Left ventricle myocardium superior (tissue), 1 donor: ENCODE results near the gene LAMA1. TPM values are rescaled to one million over a fixed set of nuclear protein-coding genes. Genes with fewer than 3 reads are reported as not detected.
"Not testable (repeated sequence)": the region's sequence is repeated elsewhere in the genome, so short reads cannot be mapped to it uniquely, and the experiment has no call there.

Source experiments
- ATAC-seq: fragments of 200-7000 bp; cut with Tn5 transposase; one replicate; pipeline ENCODE4 v1.9.1; 2020; ENCODE audit warnings: mild to moderate bottlenecking, moderate library complexity
- DNase-seq: peaks from one replicate; pipeline ENCODE4 v3.0.0-alpha.2; 2020
- intact Hi-C: fragments of 100-400 bp; cut with micrococcal nuclease; formaldehyde crosslinking; loops from one replicate; pipeline ENCODE4 v1.11.0; 2022
- total RNA-seq: library from RNA; stranded (reverse); fragmentation: NEBNext Ultra II Directional; extraction: Animal tissue kit (Norgen Biotek cat#: 25700); gene quantifications from one replicate; pipeline ENCODE4 v1.2.1, GENCODE V29; 2021
- donor health status: DM: no; HTN: yes; CAD: no; lungs with severe emphysema.

LAMA1 gene
- total RNA-seq, 1 donor from 2014 or later: 0.17 TPM

- ATAC-seq (no peak), DNase-seq (no peak)
- intact Hi-C loops: no loop called here
Measured at GRCh38 chr18:6959110-6959509, 158.5 kb downstream of the LAMA1 start.

DNA sequence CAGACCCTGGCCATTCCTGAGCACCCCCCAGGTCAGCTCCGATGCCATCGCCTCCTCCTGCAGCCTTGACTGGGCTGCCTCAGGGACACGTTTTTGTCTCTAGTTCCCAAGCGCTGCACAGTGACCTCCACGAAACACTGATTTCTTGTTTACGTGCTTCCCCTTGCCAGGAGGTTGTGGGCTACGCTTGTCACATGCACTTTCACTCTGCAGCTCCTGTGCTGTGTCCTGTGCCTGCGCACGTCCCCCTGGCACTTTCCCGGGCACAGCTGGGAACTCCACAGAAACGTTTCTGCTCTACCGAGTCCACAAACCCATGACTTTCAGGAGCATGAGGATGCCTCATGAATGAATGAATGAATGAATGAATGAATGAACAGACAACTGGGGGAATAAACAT is 160.6 kb downstream of the LAMA1 start:
- intact Hi-C loops: no loop called here
- DNase-seq (no peak), ATAC-seq (no peak)

- DNase-seq (no peak), ATAC-seq (no peak)
- intact Hi-C loops: no loop called here
Measured at GRCh38 chr18:6956495-6956894, 161.1 kb downstream of the LAMA1 start.

GRCh38 chr18:6955304-6955703 is 162.3 kb downstream of the LAMA1 start:
- DNase-seq (no peak), ATAC-seq (no peak)
- intact Hi-C loops: no loop called here

DNA sequence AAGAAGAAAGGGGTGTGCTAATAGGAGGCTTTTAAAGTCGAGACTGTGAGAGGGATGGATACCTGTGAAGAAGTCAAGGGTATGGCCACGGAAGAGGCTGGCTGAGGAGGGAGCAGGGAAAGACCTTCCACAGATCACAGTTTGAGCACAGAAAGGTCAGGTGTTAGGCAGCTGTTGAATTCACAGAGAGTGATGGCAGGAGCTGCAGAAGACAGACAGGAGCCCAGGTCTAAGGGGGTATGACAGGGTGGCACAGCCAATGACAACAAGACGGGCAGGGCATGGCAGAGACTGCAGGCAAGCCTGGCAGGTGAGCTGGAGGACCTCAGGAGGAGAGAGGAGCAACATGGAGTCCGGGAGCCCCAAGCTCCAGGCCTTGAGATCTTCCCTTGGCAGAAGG is 163.1 kb downstream of the LAMA1 start:
- DNase-seq: no peak
- intact Hi-C loops: no loop called here
- no peak for ATAC-seq

GRCh38 chr18:6951336-6952090 is 166.1 kb downstream of the LAMA1 start:
- no peak for ATAC-seq
- intact Hi-C loops: no loop called here
- DNase-seq: no peak

DNA sequence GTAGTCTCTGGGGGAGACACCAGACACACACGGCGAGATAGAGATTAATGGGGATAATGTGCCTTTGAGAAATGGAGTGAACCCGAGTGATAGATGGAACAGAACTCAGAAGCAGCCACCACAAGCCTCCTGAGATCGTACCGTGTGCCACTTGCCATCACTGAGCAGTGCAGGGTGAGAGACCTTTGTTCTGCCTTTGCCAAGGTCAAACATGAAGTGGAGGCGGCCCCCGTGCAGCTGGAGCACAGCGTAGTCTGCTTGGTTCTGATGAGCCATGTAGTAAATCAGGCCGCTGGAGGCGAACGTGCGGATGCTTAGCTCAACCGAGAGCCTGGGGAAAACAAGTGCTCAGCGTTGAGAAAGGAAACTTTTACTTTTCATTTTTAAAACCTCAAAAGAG is 167.0 kb downstream of the LAMA1 start:
- intact Hi-C loops: no loop called here
- no peak for ATAC-seq
- no peak for DNase-seq

DNA sequence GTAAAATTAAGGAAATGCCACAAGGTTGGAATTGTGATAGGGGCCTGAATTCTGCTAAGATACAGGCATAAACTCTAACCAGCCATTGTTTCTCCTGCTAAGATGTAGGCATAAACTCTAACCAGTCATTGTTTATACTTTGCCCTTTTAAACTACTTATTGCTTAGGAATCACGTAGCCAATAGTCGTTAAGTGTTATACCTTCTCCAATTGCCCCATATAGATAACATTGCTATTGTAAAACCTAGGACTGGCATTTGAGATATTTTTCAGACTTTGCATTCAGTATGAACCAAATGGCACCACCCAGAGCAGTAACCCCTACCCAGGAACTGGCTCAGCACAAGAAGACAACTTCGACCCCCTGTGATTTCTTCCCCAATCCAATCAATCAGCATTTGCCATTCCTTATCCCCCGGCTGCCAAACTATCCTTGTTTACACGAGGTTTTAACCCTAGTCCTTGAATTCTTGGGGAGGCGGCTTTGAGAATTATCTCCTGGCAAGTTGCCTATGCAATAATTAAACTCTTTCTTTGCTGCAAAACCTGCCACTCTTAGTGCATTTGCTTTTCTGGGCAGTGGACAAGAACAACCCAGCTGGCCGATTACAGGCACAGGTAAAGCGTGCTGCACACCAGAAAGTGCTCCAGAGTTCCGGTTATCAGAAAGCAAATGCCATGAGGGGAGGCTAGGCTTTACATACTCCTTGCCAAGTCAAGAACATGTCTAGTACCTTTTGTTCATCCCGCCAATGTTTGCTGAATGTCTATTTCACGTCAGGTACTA is 167.6 kb downstream of the LAMA1 start:
- DNase-seq (no peak), ATAC-seq (no peak)
- intact Hi-C loops: no loop called here

DNA sequence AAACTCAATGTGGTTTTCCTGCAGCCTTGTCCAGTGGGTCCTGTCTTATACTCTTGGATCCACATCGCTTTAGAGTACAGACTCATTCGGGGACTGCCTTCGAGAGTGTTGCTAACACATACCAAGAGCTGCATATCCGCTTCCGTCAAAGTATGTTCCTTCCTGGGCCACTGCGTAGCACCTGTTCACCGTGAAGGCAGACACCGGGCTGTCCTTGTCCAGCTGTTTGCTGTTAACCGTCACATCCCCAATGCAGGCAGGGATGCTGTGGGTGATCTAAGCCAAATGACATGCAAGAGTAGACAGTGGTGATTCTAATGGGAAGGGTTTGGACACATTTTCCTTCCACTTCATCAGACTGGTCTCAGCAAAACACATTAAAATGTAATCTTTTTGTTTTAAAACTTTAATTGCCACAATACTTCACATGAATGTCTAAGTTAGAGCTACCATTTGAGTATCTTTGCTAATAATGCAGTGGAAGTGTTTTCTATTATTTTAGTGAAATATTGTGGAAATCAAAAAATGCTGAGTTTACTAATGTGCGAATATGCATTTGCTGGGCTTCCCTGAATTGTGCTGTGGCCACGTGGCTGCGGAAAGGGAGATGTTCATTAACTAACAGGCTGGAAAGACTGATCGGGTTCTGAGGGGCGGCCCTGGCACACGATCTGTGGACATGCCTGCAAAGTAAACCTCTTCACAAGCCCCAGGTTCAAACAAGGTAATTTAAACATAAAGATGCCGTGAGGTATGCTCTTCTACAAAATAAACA is 169.1 kb downstream of the LAMA1 start:
- DNase-seq: no peak
- ATAC-seq: no peak
- intact Hi-C loops: no loop called here

- intact Hi-C loops: no loop called here
- no peak for ATAC-seq
Measured at GRCh38 chr18:6947338-6948030, 170.1 kb downstream of the LAMA1 start.

DNA sequence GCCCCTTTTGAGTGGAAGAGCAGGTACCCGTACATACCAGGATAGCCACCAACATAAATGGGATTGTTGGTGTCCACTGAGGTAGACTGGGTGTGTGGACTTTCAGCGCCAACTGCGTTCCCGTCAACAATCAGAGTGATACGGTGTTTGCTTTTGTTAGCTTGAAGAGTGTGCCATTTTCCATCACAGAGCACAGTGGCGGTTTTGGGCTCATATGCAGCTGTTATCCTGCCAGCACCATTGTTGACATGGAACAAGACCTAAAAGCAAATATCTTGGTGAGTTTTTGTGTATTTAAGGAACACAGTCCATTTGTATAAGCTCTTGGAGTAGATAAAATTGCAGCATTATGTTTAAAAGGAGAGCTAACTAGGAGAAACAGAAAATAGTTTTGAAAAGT is 174.5 kb downstream of the LAMA1 start:
- ATAC-seq: no peak
- intact Hi-C loops: no loop called here
- no peak for DNase-seq

More at GRCh38 chr18:6947338-6948030, 170.1 kb downstream of the LAMA1 start:
- no peak for DNase-seq

- DNase-seq (no peak), ATAC-seq (no peak)
- intact Hi-C loops: no loop called here
Measured at GRCh38 chr18:6942742-6943141, 174.9 kb downstream of the LAMA1 start.

- no peak for DNase-seq
- no peak for ATAC-seq
- intact Hi-C loops: no loop called here
Measured at GRCh38 chr18:6941996-6942395, 175.6 kb downstream of the LAMA1 start.

DNA sequence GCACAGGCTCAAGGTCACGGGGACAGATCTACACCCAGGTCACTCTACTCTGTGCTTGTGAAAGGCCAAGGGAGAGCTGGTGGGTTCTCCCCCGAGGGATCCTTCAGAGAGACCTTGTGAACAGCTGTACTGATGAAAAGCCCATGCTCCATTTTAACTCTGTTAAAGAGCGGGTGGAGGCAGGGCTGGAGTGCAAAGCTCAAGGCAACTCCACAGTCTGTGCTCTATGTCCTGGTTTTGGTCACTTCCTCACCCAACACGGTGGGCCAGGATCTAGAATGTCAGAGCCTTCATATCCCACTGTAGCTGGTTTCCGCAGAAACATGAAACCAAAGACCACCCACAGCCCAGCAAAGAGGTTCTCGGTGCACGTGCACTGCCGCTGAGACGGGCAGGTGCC is 177.1 kb downstream of the LAMA1 start:
- no peak for DNase-seq
- intact Hi-C loops: no loop called here
- ATAC-seq: no peak

DNA sequence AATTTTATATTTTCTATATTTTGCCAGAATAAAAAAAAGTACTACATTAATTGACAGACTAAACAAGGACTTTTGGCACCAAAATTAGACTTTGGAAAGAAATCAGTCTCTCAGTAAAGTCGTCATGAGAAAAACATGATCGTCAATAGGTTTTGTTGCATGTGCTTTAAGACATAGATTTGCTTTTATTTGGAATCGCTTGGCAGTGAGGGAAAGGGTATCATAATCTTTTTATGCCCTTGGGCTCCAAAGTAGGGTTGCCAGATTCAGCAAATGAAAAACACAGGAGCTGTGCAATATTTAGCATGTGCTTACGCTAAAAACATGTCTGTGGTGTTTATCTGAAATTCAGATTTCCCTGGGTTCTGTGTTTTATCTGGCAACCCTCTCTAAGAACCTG is 177.6 kb downstream of the LAMA1 start:
- DNase-seq (no peak), ATAC-seq (no peak)
- intact Hi-C loops: no loop called here

DNA sequence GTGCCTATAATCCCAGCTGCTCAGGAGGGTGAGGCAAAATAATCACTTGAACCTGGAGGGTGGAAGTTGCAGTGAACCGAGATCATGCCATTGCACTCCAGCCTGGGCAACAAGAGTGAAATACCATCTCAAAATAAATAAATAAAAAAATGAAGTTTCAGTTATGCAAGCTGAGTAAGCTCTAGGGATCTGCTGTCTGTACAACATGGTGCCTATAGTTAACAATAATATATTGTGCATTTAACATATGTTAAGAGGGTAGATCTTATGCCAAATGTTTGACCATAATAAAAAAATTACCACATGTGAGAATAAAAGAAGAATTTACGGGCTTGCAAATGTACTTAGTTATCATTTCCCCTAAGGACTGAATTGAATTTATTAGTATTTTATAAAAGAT is 179.2 kb downstream of the LAMA1 start:
- DNase-seq, ATAC-seq, intact Hi-C loops: not testable (repeated sequence)

DNA sequence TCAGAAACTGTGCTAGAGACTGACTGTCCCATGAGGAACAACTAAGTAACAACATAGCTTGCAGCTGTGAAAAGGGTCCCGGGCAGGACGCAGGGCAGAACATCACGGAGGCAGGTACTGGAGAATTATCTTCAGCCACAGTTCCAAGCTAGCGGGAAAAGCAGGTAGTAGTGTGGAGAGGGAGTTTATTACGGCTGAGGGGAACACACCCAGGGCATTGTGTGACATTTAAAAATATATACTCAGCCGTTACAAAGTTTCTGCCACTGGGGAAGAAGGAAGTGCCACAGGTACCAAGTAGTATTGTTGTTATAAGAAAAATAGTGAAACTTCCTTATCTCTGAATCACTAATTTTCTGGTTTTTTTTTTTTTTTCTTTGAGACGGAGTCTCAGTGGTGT is 179.6 kb downstream of the LAMA1 start:
- intact Hi-C loops: no loop called here
- ATAC-seq: no peak
- no peak for DNase-seq

- intact Hi-C loops: no loop called here
- no peak for DNase-seq
- no peak for ATAC-seq
Measured at GRCh38 chr18:6934859-6935258, 182.7 kb downstream of the LAMA1 start.

- DNase-seq (no peak), ATAC-seq (no peak)
- intact Hi-C loops: no loop called here
Measured at GRCh38 chr18:6929370-6930102, 188.1 kb downstream of the LAMA1 start.
